NCI-H345 (cell line): ENCODE measurements around the gene AQP9.
"Not testable (repeated sequence)": the region's sequence is repeated elsewhere in the genome, so short reads cannot be mapped to it uniquely, and the experiment has no call there.

Source experiments
- DNase-seq: peaks from one replicate; lab custom pipeline; 2025; lab: John Stamatoyannopoulos, UW

The AQP9 gene

GRCh38 chr15:58179741-58180381, 41.7 kb downstream of the AQP9 start:
- DNase-seq = no peak

GRCh38 chr15:58182460-58183163, 44.4 kb downstream of the AQP9 start:
- peak; percentile 46 for DNase-seq

- no peak for DNase-seq
Observed at GRCh38 chr15:58185439-58185838, 47.3 kb downstream of the AQP9 start.

GRCh38 chr15:58189148-58189811, 51.1 kb downstream of the AQP9 start:
- no peak for DNase-seq

DNA sequence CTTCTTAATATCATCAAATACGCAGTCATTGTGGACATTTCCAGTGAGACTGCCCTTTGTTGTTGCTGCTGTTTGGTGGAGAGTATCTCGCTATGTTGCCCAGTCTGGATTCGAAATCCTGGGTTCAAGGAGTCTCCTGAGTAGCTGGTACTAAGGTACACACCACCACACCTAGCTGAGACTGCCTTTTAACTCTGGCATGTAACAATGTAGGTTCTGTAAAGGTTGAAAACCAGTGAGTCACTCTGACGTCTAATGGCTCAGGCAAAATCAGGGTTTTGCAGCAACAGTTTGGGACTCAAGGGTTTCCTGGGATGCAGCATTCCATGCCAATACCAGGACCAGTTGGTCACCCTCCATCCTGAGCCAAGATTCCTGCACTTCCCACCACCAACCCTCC, 52.2 kb downstream of the AQP9 start:
- no peak for DNase-seq

DNA sequence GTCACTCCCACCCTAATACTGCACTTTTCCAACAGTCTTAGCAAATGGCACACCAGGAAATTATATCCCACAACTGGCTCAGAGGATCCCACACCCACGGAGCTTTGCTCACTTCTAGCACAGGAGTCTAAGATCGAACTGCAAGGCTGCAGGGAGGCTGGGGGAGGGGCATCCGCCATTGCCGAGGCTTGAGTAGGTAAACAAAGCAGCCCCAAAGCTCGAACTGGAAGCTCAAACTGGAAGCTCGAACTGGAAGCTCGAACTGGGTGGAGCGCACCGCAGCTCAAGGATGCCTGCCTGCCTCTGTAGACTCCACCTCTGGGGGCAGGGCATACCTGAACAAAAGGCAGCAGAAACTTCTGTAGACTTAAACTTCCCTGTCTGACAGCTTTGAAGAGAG, 55.5 kb downstream of the AQP9 start:
- not testable (repeated sequence) for DNase-seq

DNA sequence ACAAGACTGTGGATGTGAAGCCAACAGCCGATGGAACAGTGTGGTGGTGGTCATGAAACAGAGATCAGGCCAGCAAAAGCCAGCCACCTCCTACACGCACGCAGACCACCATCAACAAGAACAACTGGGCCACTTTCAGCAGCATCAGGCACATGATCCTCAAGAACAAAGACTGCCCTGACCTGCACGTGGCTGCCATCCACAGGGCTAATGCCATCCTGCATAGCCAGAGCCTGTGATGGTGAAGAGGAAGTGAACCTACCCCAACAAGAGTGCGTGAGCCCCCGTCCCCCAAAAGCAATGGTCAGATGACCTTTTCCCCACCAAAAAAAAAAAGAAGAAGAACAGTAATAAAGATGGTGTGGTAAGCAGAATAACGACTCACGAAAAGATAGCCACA, 62.6 kb downstream of the AQP9 start:
- DNase-seq = no peak

DNA sequence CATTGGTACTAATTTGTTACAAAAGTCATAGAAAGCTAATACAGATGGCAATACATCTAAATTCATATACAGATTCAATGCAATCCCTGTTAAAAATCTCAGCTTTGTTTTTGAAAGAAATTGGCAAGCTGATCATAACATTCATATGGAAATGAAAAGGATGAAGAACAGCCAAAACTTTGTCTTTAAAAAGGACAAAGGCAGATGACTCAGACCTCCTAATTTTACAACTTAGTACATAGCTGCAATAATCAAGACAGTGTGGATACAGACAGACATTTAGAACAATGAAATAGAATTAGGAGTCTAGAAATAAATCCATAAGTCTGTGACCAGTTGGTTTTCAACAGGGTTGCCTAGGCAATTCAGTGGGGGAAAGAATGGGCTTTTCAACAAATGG, 63.3 kb downstream of the AQP9 start:
- no peak for DNase-seq

GRCh38 chr15:58203537-58203936, 65.4 kb downstream of the AQP9 start:
- no peak for DNase-seq

DNA sequence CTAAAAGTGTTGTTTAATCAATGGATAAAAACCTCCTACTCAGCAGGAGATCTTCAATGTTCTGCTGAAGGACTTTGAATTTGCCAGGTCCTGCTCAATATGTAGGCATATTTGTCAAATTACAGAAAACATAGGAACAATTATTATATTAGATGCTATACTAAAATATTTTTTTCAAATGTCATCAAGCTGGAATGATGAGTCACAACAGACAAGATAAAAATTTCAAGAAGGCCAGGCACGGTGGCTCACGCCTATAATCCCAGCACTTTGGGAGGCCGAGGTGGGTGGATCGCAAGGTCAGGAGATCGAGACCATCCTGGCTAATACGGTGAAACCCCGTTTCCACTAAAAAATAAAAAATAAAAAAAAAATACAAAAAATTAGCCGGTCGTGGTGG, 68.0 kb downstream of the AQP9 start:
- DNase-seq = no peak

- DNase-seq = not testable (repeated sequence)
Observed at GRCh38 chr15:58208217-58208616, 70.0 kb downstream of the AQP9 start.

DNA sequence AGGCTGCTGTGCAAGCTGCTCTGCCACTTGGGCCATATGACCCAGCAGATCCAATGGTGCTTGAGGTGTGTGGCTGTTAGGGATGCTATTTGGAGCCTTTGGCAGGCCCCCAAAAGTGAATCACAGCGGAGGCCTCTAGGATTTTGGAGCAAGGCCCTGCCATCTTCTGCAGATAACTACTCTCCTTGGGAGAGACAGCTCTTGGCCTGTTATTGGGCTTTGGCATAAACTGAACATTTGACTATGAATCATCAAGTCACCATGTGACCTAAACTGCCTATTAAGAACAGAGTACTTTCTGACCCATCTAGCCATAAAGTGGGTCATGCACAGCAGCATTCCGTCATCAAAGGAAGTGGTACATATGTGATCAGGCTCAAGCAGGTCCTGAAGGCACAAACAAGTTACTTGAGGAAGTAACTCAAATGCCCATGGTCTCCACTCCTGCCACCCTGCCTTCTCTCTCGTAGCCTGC, 70.9 kb downstream of the AQP9 start:
- DNase-seq = not testable (repeated sequence)

DNA sequence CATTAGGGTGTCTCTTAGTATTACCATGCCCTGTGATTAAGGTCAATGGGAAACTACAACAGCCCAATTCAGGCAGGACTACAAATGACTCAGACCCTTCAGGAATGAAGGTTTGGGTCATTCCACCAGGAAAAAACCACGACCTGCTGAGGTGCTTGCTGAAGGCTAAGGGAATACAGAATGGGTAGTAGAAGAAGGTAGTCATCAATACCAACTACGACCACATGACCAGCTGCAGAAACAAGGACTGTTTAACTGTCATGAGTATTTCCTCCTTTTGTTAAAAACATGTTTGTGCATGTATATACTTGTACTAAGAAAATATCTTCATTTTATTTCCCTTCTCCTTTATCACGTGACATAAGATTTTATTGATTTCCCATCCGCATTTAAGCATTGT, 71.8 kb downstream of the AQP9 start:
- not testable (repeated sequence) for DNase-seq

GRCh38 chr15:58212909-58213526, 74.8 kb downstream of the AQP9 start:
- DNase-seq = peak; percentile 33

DNA sequence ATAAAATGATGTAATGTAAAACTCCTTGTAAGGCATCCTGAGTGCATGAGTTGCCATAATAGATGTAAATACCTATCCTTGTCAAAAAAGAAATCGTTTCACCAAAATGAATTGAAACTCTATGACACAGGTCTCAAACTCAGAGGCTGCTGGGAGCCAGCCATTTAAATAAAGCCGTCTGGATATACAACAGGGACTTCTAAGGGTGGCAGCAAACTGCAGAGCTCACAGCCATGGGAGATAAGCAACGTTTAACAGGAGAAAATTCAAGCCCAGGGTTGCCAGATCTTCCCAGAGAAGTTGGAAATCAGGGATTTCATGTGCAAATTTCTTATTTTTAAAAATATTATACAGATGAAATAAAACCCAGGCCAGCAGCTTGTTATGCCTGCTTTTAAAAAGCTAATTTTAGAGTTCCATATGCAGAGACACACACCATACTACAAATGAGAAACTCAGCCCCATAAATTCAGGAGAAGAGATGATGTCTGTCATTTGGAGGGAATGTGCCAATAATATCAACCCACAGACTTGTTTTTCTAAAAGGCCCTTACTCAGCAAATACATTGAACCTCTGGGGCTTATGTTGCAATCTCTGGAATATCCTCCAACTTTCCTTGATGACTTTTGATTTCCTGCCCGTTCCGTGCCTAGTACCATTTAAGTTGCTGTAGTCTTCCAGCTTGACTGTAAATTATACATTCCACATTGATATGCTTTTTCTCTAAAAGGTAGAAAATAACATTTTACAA, 75.6 kb downstream of the AQP9 start:
- no peak for DNase-seq

GRCh38 chr15:58214591-58215340, 76.6 kb downstream of the AQP9 start:
- no peak for DNase-seq

DNA sequence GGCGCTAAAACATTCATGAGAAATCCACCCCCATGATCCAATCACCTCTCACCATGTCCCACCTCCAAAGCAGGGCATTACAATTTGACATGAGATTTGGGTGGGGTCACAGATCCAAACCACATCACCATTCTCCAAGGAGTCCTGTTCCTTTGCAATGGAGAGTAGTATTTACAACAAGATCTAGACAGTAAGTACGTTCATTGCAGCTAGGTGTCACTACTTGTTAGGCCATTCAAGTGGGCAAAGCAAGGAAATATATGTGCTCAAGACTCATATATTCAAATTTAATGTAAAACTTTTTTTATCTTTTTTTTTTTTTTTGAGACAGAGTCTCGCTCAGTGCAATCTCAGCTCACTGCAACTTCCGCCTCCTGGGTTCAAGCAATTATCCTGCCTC, 79.3 kb downstream of the AQP9 start:
- DNase-seq = no peak

GRCh38 chr15:58221591-58222241, 83.5 kb downstream of the AQP9 start:
- no peak for DNase-seq

DNA sequence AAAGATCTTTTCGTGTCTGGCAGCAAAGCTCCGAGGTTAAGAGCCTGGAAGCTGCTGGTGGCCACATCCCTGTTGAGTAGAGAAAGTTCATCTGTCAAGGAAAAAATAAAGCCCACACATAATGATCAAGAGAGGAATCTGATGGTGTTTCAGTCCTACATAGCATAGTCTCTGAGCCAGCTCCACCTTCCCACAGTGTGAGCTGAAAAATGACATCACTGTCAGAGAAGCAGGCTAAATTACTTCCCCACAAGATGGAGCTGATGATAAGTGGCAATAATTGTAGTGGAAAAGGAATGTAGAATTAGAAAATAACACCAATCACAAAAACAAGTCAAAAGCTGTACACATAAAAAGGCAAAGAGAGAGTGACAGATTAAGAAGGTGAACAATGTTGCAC, 84.5 kb downstream of the AQP9 start:
- DNase-seq = no peak

DNA sequence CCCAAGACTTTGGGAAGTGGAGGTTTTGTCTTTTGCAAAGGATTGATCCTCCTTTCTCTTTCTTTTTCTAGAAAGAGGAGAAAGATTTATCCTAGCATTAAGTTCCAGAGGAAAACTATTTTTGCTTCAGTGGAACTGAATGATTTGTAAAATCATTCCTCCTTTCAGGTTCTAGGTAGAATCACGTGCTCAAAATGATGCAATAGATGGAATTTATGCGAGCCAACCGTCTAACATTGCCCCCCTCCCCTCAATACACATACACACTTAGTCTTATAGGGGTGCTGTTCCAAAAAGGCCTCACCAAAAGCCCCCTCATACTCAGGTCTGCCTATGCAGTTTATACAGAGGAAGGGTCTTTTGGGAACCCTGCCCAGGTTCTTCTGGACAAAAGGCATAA, 85.3 kb downstream of the AQP9 start:
- DNase-seq = no peak

DNA sequence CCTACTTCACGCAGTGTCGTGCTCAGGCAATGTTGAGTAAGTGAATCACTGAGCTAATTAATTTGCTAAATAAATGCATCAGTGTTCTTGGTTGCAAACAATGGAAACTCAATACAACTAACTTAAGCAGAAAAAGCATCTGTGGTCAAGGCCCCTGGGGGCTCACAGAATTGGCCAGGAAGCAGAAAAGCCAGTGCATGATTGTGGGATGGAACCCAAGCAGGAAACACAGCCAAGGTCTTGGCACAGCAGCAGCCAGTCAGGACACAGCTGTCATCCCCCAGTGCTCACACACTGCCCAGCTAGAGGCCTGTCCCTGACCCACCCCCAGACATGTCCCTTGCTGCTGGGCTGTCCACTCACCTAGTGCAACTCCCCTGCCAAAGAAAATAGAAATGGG, 85.9 kb downstream of the AQP9 start:
- no peak for DNase-seq
